NCI-H2107 treated with DMSO at 0.1 percent for 48 hours (cell line): ENCODE measurements around the gene NEDD8.

Source experiments
- DNase-seq: peaks from one replicate; lab custom pipeline; 2025; ENCODE audit not compliant: unreplicated experiment; lab: John Stamatoyannopoulos, UW

NEDD8 gene

GRCh38 chr14:24182110-24182882, 49.9 kb downstream of the NEDD8 start:
- no peak for DNase-seq

GRCh38 chr14:24181371-24182077, 50.6 kb downstream of the NEDD8 start:
- DNase-seq = no peak

- DNase-seq = peak; percentile 80
Observed at GRCh38 chr14:24179961-24180796, 52.0 kb downstream of the NEDD8 start.

GRCh38 chr14:24179294-24179960, 52.7 kb downstream of the NEDD8 start:
- no peak for DNase-seq

GRCh38 chr14:24178399-24179178, 53.6 kb downstream of the NEDD8 start:
- DNase-seq = no peak

GRCh38 chr14:24177891-24178290, 54.3 kb downstream of the NEDD8 start:
- DNase-seq = no peak

- no peak for DNase-seq
Observed at GRCh38 chr14:24177041-24177825, 54.9 kb downstream of the NEDD8 start.

- DNase-seq = no peak
Observed at GRCh38 chr14:24176599-24176998, 55.6 kb downstream of the NEDD8 start.

- DNase-seq = no peak
Observed at GRCh38 chr14:24172871-24173281, 59.3 kb downstream of the NEDD8 start.

- peak; percentile 39 for DNase-seq
Observed at GRCh38 chr14:24172261-24172860, 59.8 kb downstream of the NEDD8 start.

GRCh38 chr14:24171422-24172260, 60.5 kb downstream of the NEDD8 start, which contains the start of gene REC8:
Gene REC8, plus strand, starts transcription at chr14:24172080. Its CDS starts 473 bp downstream, at chr14:24172553.
- DNase-seq = peak; percentile 99

GRCh38 chr14:24167469-24168114, 64.6 kb downstream of the NEDD8 start:
- no peak for DNase-seq
